NCI-H82 treated with DMSO at 0.1 percent for 48 hours (cell line): ENCODE results near the gene POP4.
"Not testable (repeated sequence)": the region's sequence is repeated elsewhere in the genome, so short reads cannot be mapped to it uniquely, and the experiment has no call there.

Experiments used
- DNase-seq: peaks from one replicate; lab custom pipeline; 2025; ENCODE audit not compliant: unreplicated experiment; lab: John Stamatoyannopoulos, UW

The POP4 gene

DNA sequence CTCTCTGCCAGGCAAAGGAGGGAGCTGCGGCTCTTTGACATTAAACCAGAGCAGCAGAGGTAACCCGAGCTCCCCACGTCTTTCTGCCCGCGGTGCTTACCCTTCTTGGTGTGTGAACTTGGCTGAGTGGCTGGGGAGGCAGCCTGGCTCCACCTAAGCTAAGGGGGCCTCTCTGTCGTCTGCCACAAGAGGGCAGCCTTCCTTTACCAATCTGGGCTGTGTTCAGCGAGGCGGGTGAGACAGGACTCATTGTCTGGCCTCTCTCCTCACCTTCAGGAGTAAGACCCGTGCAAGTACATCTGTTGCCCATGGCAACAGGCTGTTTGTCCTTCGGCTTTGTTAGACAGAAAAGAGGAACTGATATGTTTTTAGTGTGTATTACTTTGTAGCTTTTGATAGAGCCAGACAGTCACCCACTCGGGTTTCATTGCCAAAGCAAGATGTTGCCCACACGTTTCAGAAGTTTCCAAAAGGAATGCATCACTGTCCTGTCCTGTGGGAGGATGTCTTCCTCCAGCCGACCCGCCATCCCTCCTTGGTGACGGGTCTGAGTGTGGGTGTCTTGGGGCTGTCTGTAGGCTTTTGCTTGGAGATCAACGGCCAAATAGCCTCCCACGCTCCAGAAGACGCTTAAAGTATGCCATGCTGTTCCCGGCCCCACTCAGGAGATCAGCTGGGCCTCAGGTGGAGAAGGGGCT lies 4.6 kb downstream of the POP4 start:
- DNase-seq: no peak

DNA sequence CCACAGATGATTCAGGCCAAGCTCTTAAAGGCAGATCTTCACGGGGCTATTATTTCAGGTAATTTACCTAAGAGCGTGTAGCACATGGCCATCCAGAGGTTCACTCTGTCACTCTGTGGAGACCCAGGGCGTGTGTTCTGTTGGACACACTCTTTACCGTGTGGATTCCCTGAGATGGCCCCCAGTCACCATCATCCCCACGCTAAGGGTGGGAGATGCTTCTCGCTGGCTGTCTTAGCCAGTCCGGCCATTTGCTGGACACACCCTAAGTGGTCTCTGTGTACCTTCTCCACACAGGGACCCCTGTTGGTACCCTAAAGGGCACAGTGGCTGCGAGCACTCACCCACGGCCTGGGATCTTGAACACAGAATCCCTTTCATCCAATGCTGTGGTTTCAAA lies 6.0 kb downstream of the POP4 start:
- no peak for DNase-seq

DNA sequence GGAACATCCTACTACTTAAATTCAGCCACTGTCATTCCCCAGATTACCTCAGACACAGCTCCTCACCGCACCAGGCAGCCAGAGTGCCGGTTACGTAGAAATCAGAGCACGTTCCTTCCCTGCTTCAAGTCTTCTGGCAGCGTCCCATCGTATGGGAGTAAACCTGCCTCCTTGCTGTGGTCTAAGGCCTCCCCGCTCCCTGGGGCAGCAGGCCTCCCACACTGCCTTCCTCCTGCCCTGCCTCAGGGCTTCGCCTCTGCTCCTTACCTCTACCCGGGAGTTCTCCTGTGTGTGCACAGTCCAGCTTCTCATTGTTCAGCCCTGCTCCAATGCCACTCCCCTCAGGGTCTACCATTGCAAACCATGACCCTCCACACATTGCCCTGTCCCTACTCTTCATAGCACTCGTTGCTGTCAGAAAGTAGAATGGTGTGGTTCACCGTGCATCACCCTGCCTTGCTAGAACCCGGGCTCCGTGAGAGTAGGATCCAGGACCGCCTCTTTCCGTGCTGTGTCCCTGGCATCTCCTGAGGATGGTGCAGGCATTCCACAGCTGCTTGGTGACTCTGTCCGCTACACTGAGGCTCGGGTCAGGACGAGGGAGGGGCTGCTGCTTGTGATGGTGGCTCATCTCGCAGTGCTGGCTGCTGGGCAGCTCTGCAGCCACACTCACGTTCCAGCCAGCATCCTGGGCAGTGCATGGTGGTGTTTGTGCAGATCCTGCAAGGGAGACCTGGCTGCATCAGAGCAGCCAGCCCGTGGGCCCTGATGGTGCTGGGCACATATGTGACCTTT lies 6.9 kb downstream of the POP4 start:
- no peak for DNase-seq

DNA sequence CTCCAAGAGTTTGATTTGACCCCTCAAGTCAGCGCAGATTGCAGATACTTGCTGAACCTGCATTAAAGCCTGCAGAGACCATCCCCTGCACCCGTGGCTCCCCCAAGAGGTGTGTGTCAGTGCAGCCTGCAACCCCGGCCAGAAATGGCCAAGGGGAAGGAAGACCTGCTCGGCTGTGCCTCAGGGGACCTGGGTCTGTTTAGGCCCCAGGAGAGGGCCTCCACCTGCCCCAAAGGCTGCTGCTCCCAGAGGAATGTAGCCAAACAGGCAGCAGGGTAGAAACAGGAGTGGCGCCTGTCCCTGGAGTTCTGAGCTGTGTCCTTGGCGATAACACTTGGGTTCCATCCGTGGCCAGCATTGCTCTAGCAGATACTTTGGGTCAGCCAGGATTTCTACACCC lies 8.0 kb downstream of the POP4 start:
- DNase-seq: no peak

DNA sequence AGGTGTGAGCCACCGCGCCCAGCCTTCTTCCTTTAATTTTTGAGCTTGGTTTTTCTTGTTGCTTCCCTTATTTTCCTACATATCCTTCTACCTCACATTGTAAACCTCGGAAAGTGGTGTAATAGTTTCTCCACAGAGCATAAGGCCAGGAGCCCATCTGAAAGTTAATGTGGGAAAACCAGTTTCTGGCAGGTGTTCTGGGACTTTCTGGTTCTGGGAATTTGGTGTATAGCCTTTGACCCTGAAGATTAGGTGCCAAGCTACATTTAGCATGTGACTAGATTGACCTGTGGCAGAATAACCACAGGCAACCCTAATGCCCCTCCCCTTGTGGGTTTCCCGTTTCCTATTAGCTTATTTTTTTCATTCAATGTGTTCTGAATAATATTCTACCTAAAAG lies 8.7 kb downstream of the POP4 start:
- no peak for DNase-seq

DNA sequence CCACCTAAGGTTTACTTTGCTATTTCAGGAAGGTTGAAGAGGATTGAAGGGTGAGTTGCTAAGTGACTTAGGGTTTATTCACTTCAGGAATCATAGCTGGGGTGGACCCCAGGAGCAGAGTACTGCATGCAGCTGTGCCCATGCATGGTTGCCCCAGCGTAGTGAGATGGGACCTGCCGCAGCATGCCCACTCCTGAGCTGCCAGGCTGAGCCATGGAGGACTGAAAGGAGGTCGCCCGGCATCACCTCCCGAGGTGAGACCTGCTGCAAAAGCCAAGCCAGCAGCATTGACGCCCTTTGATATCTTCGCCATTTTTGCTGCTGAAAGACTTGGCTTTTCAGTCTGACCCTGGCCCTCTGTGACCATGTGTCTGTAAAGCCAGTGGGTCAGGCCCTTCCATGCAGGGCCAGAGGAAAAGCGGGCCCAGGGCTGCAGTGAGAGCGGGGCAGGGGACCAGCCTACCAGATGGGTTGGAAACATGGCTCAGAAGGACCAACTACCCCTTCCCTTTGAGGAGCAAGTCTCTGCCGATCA lies 9.9 kb downstream of the POP4 start:
- no peak for DNase-seq

DNA sequence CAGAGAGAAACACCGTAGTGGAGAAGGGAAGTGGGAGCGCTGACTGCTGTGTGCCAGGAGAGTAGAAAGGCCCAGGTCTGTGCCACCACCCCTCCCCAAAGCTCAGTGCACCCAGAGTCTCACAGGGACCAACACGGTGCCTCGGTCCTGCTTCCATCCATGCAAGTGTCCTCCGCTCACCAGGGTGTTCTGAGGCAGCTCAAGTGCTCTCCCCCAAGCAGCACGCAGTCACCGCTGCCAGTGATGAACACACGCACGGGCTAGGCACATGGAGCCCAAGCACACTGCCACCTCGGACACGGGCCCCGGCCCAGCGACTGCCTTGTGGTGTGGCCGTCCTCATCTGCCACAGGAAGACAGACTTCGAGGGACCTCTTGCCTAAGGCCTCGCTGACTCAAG lies 10.5 kb downstream of the POP4 start:
- no peak for DNase-seq

DNA sequence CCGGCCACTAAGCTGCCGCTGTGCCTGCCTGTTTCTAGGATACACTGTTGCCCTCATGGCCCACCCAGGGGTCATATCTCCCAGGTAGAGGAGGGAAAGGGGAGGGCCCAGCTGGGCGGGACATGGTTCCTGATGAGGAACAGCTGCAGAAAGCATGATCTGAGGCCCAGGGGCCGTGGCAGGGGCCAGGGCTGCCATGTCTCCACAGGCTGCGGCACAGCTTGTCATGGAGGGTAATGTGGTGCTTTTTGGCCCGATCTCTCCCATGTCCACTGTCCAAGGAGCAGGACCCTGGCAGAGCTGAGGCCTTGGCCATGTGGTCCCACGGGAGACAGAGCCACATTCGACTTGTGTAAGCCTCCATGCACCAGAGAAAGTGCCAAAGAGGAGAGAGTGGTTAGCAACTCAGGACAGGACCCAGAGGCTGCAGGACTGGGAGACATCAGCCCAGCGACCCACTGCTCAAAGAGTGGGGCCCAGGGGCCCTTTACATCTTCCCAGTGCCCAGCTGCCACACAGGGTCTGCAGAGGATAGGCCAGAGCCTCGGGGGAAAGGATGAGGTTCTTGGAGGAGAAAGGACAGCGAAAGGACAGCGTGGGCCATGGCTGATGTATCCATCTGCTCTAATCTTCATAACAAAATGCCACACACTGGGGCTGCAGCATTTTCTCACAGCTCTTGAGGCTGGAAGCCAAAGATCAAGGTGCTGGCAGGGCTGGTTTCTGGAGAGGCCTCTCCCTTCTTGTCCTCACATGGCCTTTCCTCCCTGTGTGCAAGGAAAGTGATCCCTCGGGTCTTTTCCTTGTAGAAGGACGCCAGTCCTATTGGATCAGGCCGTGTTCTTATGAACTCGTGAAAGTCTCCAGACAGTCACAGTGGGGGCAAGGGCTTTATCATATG lies 11.5 kb downstream of the POP4 start:
- DNase-seq: no peak

DNA sequence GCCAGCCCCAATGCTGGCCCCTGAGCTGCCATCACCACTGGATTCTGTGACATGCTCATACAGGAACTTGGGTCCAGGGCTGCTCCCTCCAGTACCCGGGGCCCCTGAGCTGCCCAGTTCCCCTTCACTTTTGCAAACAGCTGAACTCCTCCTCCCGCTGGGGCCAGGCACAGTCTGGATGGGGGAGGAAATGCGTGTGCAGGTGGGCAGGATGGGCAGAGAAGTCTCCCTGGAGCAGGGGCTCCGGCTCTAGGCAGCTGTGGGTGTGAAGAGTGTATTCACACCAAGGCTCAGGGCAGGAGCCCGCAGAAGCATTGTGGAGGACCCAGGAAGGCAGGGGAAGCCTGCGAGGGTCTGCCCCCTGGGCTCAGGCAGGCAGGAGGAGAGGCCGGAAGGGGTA lies 12.4 kb downstream of the POP4 start:
- no peak for DNase-seq

DNA sequence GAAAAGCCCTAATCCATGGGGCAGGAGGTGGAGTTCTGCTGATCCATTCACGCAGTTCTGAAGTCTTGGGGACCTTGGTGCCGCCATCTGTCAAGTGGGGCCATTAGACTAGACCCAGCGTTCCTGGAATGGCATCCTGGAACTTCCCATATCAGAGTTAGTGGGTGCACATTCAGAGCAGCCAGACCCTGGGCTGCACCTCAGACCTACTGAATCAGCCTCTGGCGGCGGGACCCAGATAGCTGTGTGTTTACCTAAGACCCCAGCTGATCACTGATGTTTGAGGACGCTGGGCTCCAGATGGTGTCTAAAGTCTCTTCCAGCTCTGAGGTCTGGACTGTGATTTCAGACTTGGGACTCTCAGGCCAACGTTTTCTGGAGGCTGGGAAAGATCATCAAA lies 12.8 kb downstream of the POP4 start:
- no peak for DNase-seq

DNA sequence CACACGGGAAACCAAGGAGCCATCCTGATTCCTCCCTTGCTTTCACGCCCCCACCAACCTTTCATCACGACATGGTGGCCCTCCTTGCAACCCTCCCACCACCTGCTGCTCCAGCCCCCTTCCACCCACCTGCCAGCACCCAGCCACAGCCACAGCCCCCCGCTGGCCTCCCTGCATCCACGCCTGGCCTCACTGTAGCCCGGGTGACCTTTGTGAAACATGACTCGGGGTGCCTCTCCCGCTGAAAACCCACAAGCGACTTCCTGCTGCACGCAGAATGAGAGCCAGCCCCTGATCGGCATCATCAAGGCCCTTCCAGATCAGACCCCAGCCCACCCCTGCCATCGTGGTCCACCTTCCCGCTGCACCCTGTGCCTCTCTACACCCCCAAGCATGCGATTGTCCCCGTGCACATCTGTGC lies 14.9 kb downstream of the POP4 start:
- no peak for DNase-seq

DNA sequence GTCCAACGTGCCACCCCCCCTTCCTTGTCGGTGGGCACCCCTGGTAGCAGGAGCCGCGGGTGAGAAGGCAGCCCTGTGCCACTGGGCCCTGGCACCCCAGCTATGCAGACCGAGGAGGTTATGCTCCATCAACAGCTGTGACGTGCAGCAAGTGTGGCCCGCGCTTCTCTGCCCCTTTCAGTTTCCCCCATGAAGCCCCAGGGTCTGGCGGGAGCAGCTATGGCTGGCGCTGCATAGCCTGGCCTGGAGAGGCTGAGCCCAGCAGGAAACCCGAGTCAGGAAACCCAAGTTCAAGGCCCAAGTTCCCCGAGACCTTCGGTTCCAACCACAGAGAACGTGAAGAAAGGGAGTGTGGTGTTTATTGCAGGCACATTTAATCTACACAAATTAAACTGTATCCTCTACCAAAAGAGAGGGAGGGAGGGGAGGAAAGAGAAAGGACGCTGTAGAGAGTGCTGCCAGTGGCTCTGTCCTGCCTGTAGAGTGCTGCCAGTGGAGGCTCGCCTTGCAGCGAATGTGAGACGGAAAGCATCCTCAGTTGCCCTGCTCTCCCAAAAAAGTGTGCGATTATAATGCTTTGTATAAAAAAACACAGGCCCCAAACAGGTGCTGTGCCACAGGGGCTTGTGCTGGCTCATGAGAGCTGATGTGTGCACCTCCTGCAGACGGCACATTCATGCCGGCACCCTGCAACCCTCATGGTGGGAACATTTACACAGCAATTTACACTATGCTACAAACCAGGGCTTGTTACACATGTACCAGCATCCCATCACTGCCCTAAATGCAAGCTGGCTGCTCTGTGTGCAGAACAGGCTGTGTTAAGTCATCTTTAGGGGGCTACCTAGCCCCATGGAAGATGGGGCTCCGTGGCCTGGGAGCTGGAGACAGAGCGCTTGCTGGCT lies 16.3 kb downstream of the POP4 start:
- no peak for DNase-seq

DNA sequence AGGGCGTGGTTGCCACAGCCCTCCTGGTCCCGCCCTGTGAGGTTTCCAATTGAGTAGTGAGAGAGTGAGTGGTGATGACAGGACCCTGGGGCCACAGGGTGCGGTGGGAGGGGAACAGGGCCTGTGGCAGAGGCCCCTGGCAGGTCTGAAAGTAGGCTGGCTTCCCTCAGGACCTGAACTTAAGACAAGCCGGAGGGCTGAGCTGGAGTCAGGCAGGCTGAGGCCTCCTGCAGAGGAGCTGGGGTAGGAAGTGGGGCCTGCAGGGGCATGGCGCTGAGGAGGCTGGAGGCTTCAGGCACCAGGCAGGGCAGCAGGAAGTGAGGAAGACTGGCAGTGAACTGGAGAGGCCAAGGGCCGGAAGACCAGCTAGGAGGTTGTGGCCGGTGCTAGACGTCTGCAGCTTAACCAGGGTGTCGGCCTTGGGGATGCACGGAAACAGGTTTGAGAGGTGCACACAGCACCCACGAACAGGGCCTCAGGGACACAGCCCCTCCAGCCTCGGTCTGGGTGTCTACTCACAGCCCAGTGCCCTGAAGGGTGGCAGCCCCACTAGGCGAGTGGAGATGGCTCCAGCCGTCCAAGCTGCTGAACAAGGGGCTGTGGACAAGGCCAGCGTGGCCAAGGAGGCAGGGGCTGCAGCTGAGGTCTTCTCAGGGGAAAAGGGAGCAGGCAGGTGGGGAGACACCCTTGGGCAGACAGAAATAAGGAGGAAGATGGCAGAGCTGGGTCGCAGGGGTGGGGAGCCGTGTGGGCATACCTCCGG lies 17.8 kb downstream of the POP4 start:
- DNase-seq: no peak

DNA sequence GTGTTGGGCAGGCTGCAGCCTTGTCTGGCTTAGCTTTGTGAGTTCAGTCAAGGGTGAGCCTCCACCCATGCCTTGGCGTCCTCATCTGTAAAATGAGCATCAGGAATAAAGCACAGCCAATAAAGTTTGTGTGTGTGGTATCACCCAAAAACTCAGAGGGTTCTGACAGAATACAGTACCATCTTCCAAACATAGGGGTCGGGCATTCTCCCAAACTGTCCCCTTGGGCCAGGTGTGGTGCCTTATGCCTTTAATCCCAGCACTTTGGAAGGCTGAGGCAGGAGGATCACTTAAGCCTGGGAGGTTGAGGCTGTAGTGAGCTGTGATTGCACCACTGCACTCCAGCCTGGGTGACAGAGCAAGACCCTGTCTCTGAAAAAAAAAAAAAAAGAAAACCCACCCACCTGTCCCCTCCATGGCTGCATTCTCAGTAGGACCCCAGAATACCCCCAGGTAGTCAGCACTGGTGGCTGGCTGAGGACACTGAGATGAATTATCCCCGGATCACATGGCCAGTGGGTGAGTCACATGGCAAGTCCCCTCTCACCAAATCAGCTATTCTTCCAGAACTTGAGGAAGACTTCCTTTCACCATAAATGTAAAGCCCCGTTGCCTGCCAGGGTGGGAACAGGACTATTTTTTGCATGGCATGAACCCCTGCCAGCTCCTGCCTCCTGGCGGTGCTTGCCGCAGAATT lies 18.6 kb downstream of the POP4 start:
- DNase-seq: no peak

DNA sequence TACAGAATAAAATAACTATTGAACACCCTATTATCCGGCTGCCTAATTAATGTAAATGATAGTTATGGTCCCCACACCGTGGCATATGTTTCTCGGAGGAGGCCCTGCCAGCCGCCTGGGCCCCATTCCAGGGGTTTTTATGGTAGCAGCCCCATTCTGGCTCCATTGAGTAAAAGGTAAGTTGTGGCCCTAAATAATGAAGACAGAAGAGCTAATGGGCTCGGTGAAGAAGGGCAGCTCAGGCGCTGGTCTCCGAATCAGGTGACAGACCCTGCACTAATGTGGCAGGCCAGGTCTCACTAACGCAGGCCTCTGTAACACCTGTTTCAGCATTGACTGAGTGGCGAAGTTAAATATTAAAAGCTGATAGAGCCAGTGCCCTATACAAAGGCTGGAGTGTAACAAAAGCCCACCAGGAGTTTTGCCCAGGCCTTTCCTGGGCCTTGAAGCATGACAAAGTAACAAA lies 19.1 kb downstream of the POP4 start:
- no peak for DNase-seq

DNA sequence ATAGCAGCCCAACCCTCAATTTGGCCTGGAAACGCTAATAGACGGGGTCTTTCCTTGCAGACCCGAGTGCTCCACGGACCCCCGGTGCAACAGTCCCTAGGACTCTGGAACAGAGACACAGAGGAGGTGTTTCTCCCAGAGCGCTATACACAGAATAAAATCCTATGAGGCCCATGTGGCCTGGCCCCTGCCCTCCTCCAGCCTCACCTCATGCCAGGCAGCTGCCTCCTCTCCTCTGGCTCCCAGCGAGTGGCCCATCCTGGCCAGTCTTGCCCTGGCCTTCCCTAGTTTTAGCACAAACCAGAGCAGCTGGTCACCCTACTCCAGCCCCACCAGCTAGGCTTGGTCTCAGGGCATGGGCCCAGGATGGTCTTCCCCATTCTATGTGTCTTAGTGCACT lies 20.3 kb downstream of the POP4 start:
- no peak for DNase-seq

DNA sequence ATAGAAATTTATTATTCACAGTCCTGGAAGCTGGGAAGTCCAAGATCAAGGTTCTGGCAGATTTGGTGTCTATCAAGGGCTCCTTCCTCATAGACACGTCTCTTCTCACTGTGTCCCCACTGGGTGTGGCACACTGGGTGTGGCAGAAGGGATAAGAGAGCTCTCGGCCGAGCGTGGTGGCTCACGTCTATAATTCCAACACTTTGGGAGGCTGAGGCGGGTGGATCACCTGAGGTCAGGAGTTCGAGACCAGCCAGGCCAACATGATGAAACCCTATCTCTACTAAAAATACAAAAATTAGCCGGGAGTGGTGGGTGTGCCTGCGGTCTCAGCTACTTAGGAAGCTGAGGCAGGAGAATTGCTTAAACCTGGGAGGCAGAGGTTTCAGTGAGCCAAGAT lies 20.7 kb downstream of the POP4 start:
- not testable (repeated sequence) for DNase-seq

DNA sequence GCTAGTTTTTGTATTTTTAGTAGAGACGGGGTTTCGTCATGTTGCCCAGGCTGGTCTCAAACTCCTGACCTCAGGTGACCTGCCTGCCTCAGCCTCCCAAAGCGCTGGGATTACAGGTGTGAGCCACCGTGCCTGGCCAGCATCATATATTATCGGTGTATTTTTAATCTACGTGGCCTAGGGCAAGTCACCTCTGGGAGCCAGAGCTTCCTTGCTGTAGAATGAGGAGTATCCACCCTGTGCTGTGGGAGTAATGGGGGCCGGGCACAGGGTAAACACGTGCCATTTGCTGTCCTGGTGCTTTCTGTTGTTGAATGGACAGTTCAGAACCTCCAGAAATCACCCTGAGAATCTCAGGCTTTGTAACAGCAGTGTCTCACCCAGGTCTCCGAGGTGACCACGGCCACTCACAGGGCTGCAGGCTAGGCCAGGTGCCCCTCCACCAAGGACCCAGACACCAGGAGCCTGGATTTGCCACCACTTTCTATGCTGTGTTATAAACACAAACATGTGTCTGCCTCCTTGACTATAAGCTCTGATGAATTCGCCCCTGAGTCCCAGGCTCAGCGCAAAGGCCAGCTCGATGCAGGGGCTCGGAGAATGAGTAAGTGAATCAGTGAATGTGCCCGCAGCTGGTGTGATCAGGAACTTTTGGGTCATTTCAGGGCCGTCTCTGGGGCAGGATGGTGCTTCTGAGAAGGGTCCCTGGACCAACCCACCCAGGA lies 22.7 kb downstream of the POP4 start:
- no peak for DNase-seq
